ENCODE data around the gene STRAP. TPM values are rescaled to one million over a fixed set of nuclear protein-coding genes. Genes with fewer than 3 reads are reported as not detected.
"Not testable (repeated sequence)": the region's sequence is repeated elsewhere in the genome, so short reads cannot be mapped to it uniquely, and the experiment has no call there.

STRAP gene
- total and polyA plus RNA-seq, 5 donors, result 102 to 127 (median 109) TPM

GRCh38 chr12:15924956-15925355 is 42.8 kb downstream of the STRAP start:
- intact Hi-C loops (cut with DNase I), result no loop called here
- Histone ChIP-seq H3K4me1 (ENCODE audit: control insufficient read depth, insufficient read depth, low read length) (peaks cover 2% of the 10 kb centered on the region), H3K9me3 (ENCODE audit: control insufficient read depth, low read length) (no peaks in the 10 kb centered on the region), H3K27me3 (ENCODE audit: control insufficient read depth, insufficient read depth) (no peaks in the 10 kb centered on the region), H3K4me3 (ENCODE audit: low read length) (no peak overlapping the region), H3K27ac (ENCODE audit: low read length) (no peak overlapping the region)
- ATAC-seq, result no peak
- no peak for DNase-seq
- WGBS, result 92% methylated on average over 1 of the region's 1 CpG

DNA sequence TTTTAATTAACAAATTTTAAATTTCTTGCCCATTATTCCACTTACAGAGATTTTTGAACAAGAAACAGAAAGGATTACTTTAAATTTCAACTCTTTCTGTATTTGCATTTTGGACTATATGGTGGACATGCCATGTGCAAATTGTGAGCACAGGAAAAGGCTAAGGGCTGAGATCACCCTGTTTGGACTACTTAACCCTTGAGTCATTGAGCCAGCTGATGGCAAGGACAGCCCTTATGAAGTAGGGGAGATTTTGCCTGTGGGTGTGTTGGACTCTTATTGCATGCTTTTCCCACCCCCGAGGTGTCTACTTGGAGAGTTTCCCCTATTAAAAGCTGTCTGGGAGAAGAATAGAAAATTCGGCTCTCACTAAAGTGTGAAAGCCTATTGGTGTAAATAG is 46.2 kb downstream of the STRAP start:
- H3K27ac ChIP-seq (ENCODE audit: low read length), result no peak overlapping the region

DNA sequence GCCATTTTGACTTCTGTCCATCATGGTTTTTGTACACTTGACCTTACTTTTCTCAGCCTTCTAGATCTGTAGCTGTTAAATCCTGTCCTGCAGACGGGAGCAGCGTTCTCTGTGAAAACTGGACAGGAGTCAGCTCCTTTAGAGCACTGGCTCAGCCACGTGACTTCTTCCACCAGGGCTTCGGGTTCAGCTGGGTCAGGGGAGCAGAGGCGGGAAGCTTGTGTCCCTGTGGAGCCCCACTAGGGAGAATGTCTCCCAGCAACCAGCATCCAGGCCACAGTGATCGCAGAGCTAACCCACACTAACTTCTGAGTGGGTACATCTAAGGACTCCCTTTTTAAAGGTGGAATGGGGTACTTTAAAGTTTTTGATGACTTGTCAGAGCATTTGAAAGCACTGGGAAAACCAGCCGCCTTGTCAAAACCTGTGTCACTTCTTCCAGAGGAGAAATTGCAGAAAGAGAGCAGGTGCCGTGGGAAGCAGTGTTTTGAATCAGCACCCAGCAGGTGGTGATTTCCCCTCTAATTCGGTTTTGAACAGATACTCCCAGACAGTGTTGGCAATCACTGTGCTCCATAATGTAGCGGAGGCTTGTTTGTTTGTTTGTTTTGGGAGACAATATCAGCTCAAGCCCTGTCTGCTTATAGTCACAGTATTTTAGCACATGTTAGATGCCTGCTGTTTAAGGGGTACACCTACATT is 46.8 kb downstream of the STRAP start:
- DNase-seq (peak in 1 of 3 donors; percentile 59), ATAC-seq (peak; percentile 55 to 68)
- intact Hi-C loops (cut with DNase I), result no loop called here
- Histone ChIP-seq H3K4me3 (ENCODE audit: low read length) (no peak overlapping the region), H3K27me3 (ENCODE audit: control insufficient read depth, insufficient read depth) (no peaks in the 10 kb centered on the region), H3K4me1 (ENCODE audit: control insufficient read depth, insufficient read depth, low read length) (peaks cover 2% of the 10 kb centered on the region), H3K27ac (ENCODE audit: low read length) (no peak overlapping the region), H3K9me3 (ENCODE audit: control insufficient read depth, low read length) (no peaks in the 10 kb centered on the region)
- WGBS, result 61% methylated on average over 10 of the region's 10 CpGs

More for the DNA sequence above, 46.2 kb downstream of the STRAP start:
- ATAC-seq, result no peak
- Histone ChIP-seq H3K4me3 (ENCODE audit: low read length) (no peak overlapping the region), H3K27me3 (ENCODE audit: control insufficient read depth, insufficient read depth) (no peaks in the 10 kb centered on the region), H3K9me3 (ENCODE audit: control insufficient read depth, low read length) (no peaks in the 10 kb centered on the region), H3K4me1 (ENCODE audit: control insufficient read depth, insufficient read depth, low read length) (peaks cover 2% of the 10 kb centered on the region)
- intact Hi-C loops (cut with DNase I), result no loop called here
- no peak for DNase-seq
- 66% methylated on average over 2 of the region's 2 CpGs for WGBS

DNA sequence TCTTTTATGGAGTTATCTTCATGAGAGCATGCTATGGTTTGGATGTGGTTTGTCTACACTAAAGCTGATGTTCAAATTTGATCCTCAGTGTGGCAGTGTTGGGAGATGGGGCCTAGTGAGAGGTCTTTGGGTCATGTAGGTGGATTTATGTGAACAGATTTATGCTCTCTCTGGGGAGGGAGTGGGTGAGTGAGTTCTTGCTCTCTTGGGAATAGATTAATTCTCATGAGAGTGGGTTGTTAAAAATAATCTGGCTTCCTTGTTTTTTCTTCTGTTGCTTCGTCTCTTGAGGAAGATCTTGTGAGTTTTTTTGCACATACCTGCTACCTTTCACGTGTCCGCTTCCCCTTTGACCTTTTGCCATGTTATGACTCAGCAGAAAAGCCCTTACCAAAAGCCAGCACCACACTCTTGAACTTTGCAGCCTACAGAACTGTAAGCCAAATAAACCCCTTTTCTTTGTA is 49.4 kb downstream of the STRAP start:
- H3K27ac ChIP-seq (ENCODE audit: low read length), result no peak overlapping the region
- peaks cover 2% of the 10 kb centered on the region for H3K4me1 ChIP-seq (ENCODE audit: control insufficient read depth, insufficient read depth, low read length)
- ATAC-seq, result no peak
- WGBS, result 88% methylated on average over 3 of the region's 3 CpGs
- H3K27me3 ChIP-seq (ENCODE audit: control insufficient read depth, insufficient read depth), result no peaks in the 10 kb centered on the region
- no peak overlapping the region for H3K4me3 ChIP-seq (ENCODE audit: low read length)
- H3K9me3 ChIP-seq (ENCODE audit: control insufficient read depth, low read length), result no peaks in the 10 kb centered on the region
- intact Hi-C loops (cut with DNase I), result no loop called here
- DNase-seq, result no peak

DNA sequence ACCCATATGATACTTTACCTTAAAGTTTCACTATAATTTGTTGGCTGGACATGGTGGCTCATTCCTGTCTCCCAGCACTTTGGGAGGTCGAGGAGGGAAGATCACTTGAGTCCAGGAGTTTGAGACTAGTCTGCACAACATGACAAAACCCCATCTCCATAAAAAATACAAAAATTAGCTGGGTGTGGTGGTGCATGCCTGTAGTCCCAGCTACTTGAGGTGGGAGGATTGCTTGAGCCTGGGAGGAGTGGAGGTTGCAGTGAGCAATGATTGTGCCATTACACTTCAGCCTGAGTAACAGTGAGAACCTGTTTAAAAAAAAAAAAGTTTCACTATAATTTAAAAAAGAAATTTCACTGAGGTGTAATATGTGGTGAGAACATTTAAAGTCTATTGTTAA is 50.1 kb downstream of the STRAP start:
- Histone ChIP-seq H3K4me1 (ENCODE audit: control insufficient read depth, insufficient read depth, low read length) (peaks cover 2% of the 10 kb centered on the region), H3K9me3 (ENCODE audit: control insufficient read depth, low read length) (no peaks in the 10 kb centered on the region), H3K4me3 (ENCODE audit: low read length) (no peak overlapping the region), H3K27ac (ENCODE audit: low read length) (no peak overlapping the region), H3K27me3 (ENCODE audit: control insufficient read depth, insufficient read depth) (no peaks in the 10 kb centered on the region)
- no peak for DNase-seq
- no peak for ATAC-seq
- intact Hi-C loops (cut with DNase I), result no loop called here
- 97% methylated on average over 1 of the region's 1 CpG for WGBS

DNA sequence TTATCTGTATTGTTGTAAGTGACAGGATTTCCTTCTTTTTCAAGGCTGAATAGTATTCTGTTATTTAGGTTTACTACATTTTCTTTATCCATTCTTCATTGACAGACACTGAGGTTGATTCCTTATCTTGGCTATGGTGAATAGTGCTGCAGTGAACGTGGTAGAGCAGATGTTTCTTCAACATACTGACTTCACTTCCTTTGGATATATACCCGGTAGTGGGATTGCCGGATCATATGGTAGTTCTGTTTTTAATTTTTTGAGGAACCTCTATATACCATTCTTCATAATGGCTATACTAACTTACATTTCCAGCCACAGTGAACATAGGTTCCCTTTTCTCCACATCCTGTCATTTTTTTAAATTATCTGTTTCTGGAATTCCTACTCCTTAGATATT is 50.8 kb downstream of the STRAP start:
- Histone ChIP-seq H3K27ac (ENCODE audit: low read length) (no peak overlapping the region), H3K27me3 (ENCODE audit: control insufficient read depth, insufficient read depth) (no peaks in the 10 kb centered on the region), H3K9me3 (ENCODE audit: control insufficient read depth, low read length) (no peaks in the 10 kb centered on the region), H3K4me1 (ENCODE audit: control insufficient read depth, insufficient read depth, low read length) (peaks cover 2% of the 10 kb centered on the region), H3K4me3 (ENCODE audit: low read length) (no peak overlapping the region)
- ATAC-seq (no peak), DNase-seq (no peak)
- intact Hi-C loops (cut with DNase I), result no loop called here
- WGBS, result 83% methylated on average over 3 of the region's 3 CpGs

GRCh38 chr12:15933751-15934150 is 51.6 kb downstream of the STRAP start:
- 95% methylated on average over 3 of the region's 3 CpGs for WGBS
- intact Hi-C loops (cut with DNase I), result no loop called here
- Histone ChIP-seq H3K4me1 (ENCODE audit: control insufficient read depth, insufficient read depth, low read length) (no peaks in the 10 kb centered on the region), H3K27me3 (ENCODE audit: control insufficient read depth, insufficient read depth) (no peaks in the 10 kb centered on the region), H3K27ac (ENCODE audit: low read length) (no peak overlapping the region), H3K4me3 (ENCODE audit: low read length) (no peak overlapping the region), H3K9me3 (ENCODE audit: control insufficient read depth, low read length) (no peaks in the 10 kb centered on the region)
- DNase-seq (no peak), ATAC-seq (no peak)

DNA sequence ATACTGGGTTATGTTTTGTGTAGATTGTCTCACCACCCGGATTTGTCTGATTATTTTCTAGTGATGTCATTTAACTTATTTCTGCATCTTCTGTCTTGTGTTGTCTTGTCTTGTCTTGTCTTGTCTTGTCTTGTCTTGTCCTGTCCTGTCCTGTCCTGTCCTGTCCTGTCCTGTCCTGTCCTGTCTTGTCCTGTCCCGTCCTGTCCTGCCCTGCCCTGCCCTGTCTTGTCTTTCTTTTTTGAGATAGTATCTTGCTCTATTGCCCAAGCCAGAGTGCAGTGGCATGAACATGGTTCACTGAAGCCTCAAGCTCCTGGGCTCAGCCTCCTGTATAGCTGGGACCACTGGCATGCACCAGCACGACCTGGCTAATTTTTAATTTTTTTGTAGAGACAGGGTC is 54.6 kb downstream of the STRAP start:
- intact Hi-C loops (cut with DNase I), result no loop called here
- no peak overlapping the region for H3K27ac ChIP-seq (ENCODE audit: low read length)
- WGBS, result 83% methylated on average over 3 of the region's 3 CpGs
- DNase-seq, result no peak
- no peaks in the 10 kb centered on the region for H3K27me3 ChIP-seq (ENCODE audit: control insufficient read depth, insufficient read depth)
- H3K9me3 ChIP-seq (ENCODE audit: control insufficient read depth, low read length), result peaks cover 2% of the 10 kb centered on the region
- H3K4me1 ChIP-seq (ENCODE audit: control insufficient read depth, insufficient read depth, low read length), result no peaks in the 10 kb centered on the region
- no peak overlapping the region for H3K4me3 ChIP-seq (ENCODE audit: low read length)
- no peak for ATAC-seq

DNA sequence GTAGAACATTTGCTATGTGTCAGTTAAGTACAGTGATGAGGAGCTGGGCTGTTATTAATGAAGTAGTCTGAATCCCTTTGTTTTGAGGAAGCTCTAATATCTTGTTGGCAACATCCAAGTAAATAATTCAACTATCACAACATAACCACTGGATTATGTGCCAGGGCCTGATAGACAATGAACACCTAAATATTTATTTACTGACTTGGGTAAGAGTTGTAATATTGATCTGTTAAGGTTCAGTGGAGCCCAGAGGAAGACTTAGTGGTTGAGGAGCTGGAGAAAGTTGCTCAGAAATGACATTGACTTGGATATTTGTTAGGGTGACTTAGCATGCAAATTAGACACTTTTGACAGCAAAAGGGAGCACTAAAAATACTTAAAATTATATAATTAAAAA is 55.7 kb downstream of the STRAP start:
- peaks cover 2% of the 10 kb centered on the region for H3K9me3 ChIP-seq (ENCODE audit: control insufficient read depth, low read length)
- no peak overlapping the region for H3K4me3 ChIP-seq (ENCODE audit: low read length)
- intact Hi-C loops (cut with DNase I), result no loop called here
- ATAC-seq (no peak), DNase-seq (no peak)
- H3K27ac ChIP-seq (ENCODE audit: low read length), result no peak overlapping the region
- H3K4me1 ChIP-seq (ENCODE audit: control insufficient read depth, insufficient read depth, low read length), result no peaks in the 10 kb centered on the region
- H3K27me3 ChIP-seq (ENCODE audit: control insufficient read depth, insufficient read depth), result no peaks in the 10 kb centered on the region

- intact Hi-C loops (cut with DNase I), result no loop called here
- Histone ChIP-seq H3K27me3 (ENCODE audit: control insufficient read depth, insufficient read depth) (no peaks in the 10 kb centered on the region), H3K4me1 (ENCODE audit: control insufficient read depth, insufficient read depth, low read length) (no peaks in the 10 kb centered on the region), H3K4me3 (ENCODE audit: low read length) (no peak overlapping the region), H3K27ac (ENCODE audit: low read length) (no peak overlapping the region), H3K9me3 (ENCODE audit: control insufficient read depth, low read length) (peaks cover 2% of the 10 kb centered on the region)
- no peak for DNase-seq
- 98% methylated on average over 1 of the region's 1 CpG for WGBS
- no peak for ATAC-seq
Measured at GRCh38 chr12:15939111-15939510, 56.9 kb downstream of the STRAP start.

- peaks cover 2% of the 10 kb centered on the region for H3K9me3 ChIP-seq (ENCODE audit: control insufficient read depth, low read length)
- H3K27me3 ChIP-seq (ENCODE audit: control insufficient read depth, insufficient read depth), result no peaks in the 10 kb centered on the region
- H3K27ac ChIP-seq (ENCODE audit: low read length), result no peak overlapping the region
- intact Hi-C loops (cut with DNase I), result no loop called here
- 93% methylated on average over 5 of the region's 5 CpGs for WGBS
- DNase-seq, result no peak
- ATAC-seq, result no peak
- no peaks in the 10 kb centered on the region for H3K4me1 ChIP-seq (ENCODE audit: control insufficient read depth, insufficient read depth, low read length)
- no peak overlapping the region for H3K4me3 ChIP-seq (ENCODE audit: low read length)
Measured at GRCh38 chr12:15942475-15942874, 60.3 kb downstream of the STRAP start.

GRCh38 chr12:15943519-15943918 is 61.3 kb downstream of the STRAP start:
- H3K27me3 ChIP-seq (ENCODE audit: control insufficient read depth, insufficient read depth); H3K4me1 ChIP-seq (ENCODE audit: control insufficient read depth, insufficient read depth, low read length); H3K27ac ChIP-seq (ENCODE audit: low read length); H3K9me3 ChIP-seq (ENCODE audit: control insufficient read depth, low read length); intact Hi-C loops (cut with DNase I); H3K4me3 ChIP-seq (ENCODE audit: low read length); DNase-seq; ATAC-seq: not testable (repeated sequence)
- 96% methylated on average over 5 of the region's 5 CpGs for WGBS

All from right cardiac atrium (tissue), 5 donors.